Bone marrow (tissue), 2 donors: ENCODE results near the gene OS9.
"Not testable (repeated sequence)": the region's sequence is repeated elsewhere in the genome, so short reads cannot be mapped to it uniquely, and the experiment has no call there.

ENCODE experiments used
- DNase-seq, 2 donors: peaks; one replicate each; lab custom pipeline; 2025; lab: John Stamatoyannopoulos, UW

Gene OS9

DNA sequence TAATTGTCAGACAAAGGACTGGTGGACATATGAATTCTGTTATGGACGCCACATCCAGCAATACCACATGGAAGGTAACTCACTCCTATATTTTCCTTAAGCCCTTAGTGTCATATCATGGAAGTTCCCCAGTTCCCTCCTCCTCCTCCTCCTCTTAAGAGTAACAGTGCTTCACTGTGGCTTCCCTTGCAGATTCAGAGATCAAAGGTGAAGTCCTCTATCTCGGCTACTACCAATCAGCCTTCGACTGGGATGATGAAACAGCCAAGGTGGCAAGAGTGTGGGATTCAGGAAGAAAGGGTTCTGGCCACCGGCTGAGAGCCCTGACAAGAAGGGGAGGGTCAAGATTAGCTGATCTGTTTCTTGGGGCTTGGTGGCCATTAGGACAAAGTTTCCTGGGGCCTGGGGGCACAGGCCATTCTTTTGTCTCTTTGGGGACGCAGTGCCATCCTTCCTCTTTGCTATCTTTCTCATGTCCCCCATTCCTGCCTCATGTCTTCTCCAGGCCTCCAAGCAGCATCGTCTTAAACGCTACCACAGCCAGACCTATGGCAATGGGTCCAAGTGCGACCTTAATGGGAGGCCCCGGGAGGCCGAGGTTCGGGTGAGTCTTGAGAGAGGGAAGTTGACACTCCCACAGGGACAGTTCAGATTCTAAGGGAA is 2.0 kb downstream of the OS9 start:
- DNase-seq, result no peak

DNA sequence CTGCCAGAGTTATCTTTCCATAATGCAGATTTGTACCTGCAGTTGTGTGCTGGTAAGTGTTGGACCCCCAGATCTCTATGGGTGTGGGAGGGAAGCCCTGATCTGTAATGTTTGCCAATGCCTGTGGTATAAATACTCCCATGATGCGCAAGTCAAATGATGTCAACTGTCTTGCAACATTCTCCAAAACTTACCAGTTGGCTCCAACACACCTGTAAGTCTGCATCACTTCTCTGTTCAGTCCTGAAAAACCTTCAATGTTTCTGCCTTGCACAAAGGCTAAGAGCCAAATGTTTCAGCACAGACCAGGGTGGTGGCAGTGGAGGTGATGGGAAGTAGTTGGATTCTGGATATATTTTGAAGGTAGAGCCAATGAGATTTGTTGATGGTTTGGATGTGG is 3.1 kb downstream of the OS9 start:
- DNase-seq, result no peak

DNA sequence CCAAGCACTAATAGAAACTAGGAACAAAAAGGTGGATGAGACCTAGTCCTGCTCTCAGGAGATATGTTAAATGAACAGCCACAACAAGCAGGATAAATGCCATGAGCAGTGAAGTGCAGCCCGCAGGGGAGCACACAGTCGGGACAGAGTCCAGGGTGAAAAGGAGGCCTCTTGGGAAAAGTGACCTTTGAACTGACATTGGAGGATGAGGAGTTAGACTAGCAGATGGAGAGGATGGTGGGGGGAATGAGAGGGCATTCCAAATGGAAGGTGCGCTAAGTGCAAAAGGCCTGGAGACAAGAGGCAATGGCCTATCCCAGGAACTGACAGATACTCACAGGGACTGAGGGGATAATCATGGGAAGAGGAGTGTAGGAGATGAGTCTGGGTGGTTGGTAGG is 4.5 kb downstream of the OS9 start:
- no peak for DNase-seq

DNA sequence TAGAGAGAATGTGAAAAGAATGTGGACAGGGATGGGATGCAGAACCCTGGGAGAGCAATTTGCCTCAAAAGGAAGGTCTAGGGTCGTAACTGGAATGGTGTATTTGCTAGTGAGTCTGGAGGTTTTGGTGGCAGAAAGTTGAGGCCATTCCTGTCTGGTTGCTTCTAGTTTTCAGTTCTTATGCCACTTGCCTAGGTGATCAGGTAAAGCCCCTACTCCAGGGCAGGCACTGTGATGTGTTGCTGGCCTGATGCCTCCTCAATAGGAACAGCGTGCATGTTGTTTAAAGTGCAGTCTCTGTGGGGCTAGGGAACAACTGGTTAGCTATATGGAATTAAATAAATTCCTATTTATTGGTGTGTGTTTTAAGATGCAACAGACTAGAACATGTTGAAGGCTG is 6.4 kb downstream of the OS9 start:
- no peak for DNase-seq

DNA sequence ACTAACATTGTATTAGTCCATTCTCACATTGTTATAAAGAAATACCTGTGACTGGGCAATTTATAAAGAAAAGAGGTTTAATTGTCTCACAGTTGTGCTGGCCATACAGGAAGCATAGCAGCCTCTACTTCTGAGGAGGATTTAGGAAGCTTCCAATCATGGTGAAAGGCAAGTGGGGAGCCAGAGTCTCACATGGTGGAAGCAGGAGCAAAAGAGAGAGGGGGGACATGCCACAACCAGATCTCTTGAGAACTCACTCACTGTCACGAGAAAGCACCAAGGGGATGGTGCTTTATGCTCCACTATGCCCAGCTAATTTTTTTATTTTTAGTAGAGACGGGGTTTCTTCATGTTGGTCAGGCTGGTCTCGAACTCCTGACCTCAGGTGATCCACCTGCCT is 13.3 kb downstream of the OS9 start:
- DNase-seq, result no peak

DNA sequence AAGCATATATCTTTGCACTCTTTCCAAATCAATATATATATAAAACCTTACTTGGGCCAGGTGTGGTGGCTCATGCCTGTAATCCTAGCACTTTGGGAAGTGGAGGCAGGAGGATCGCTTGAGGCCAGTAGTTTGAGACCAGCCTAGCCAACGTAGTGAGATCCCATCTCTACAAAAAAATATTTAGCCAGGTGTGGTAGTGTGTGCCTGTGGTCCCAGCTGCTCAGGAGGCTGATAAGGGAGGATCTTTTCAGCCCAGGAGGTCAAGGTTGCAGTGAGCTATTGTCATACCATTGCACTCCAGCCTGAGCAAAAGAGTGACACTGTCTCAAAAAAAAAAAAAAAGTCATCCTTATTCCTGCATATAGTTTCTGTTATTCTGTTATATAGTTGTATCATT is 14.4 kb downstream of the OS9 start:
- DNase-seq, result no peak

DNA sequence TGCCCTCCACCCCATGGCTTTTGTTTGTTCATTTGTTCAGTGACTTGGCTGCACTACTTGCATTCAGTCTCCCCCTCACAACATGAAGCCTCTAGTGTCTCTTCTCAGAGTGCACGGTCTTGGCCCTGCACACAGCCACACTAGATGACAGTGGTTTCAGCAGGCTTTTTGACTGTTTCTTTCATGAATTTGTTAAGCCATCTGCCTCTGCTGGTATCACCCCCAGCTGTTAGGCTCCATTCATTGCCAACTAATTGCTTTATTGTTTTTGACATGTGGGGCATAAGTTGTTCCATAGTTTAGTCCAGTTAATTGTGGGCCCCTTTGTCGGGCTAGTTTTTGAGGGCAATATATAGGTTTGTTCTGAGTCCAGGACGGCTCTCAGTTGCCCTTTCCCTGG is 18.8 kb downstream of the OS9 start:
- no peak for DNase-seq

DNA sequence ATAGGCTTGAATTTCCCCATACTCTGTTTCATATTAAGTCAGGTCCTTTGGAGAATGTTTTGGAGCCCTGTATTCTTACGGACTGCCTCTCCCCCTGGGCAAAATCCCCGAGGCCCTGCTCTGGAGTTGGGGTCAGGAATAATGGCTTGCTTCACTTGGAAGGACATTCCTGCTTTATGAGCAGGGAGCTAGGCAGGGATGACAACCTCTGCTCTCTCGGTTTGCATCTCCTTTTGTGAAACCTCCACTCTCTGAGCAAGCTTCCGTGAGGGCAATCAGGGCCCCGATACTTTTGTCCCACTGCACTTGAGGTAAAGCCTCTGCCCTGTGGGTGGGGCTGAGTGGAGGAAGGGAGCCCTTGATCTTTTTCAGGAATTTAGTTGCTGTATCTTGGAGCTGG is 19.3 kb downstream of the OS9 start:
- no peak for DNase-seq

DNA sequence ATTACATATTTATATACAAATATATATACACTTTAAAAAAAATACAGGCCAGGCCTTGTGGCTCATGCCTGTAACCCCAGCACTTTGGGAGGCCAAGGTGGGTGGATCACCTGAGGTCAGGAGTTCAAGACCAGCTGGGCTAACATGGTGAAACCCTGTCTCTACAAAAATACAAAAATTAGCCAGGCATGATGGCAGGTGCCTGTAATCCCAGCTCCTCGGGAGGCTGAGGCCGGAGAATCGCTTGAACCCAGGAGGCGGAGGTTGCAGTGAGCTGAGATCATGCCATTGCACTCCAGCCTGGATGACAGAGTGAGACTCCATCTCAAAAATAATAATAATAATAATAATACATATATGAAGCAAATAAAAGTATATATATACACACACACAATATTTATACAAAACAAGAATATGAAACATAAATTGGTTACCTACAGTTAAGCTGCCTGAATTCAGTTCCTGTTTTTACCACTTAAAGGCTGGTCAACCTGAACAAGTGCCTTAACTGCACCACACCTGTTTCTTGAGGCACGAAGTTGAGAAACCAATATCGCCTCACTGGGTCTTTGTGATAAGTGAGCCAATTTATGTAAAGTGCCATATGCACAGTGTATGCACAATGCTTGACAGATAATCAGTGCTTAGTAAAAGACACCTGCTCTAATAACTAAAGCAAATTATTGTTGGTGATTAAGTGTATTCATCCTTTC is 21.3 kb downstream of the OS9 start:
- not testable (repeated sequence) for DNase-seq

DNA sequence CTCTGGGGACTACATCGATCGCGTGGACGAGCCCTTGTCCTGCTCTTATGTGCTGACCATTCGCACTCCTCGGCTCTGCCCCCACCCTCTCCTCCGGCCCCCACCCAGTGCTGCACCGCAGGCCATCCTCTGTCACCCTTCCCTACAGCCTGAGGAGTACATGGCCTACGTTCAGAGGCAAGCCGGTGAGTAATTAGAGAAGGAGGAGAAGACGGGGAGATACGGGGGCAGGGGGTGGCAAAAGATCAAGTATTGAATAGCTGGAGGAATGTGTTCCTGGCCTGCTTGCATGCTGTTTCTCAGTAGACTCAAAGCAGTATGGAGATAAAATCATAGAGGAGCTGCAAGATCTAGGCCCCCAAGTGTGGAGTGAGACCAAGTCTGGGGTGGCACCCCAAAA is 21.9 kb downstream of the OS9 start:
- no peak for DNase-seq

DNA sequence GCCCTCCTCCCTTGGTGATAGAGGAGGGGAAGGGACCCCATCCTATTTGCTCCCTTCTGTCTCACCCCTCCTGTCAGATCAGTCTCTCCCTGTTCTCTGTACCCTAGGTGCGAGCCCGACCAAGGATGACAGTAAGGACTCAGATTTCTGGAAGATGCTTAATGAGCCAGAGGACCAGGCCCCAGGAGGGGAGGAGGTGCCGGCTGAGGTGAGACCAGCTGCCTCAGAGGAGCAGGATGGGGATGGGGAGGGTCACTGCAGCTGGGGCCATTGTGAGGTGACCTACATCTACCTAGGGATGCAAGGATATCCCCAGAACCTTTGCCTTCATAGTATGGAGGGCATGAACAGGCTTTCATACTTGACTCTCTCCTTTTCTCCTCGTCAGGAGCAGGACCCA is 22.4 kb downstream of the OS9 start:
- DNase-seq, result no peak

DNA sequence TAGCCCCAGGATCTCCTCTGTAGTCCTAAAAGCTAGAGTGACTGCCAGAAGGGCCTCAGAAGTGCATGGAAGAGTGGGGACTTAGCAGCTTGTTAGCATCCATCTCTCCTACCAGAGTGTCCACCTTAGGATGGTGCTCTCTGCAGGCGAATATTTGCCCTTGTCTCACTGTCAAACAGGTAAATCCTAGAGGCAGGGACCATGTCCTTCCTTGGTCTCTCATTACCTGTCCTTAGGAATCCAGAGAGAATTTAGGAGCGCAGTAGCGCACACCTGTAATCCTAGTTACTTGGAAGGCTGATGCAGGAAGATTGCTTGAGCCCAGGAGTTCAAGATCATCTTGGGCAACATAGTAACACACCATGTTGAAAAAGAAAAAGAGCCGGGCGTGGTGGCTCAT is 23.2 kb downstream of the OS9 start:
- DNase-seq, result no peak

DNA sequence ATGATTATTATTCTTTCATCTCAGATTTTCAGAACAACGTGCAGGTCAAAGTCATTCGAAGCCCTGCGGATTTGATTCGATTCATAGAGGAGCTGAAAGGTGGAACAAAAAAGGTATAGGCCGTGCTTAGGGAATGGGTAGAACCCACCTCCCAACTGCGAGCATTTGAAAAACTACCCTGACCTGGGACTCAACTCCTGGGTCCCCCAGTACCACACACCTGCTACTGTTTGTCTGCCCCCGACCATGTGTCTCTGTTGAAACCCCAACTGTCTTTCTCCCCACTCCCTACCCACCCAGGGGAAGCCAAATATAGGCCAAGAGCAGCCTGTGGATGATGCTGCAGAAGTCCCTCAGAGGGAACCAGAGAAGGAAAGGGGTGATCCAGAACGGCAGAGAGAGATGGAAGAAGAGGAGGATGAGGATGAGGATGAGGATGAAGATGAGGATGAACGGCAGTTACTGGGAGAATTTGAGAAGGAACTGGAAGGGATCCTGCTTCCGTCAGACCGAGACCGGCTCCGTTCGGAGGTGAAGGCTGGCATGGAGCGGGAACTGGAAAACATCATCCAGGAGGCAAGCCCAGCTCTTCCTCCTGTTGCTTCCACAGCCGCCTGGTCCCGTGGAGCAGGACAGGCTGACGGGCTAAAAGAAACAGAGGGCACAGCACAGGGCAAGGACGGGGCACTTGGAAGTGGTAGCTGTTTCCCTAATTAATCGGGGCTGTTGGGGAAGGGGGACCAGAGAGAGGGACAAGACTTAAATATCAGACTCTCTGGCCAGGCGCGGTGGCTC is 24.1 kb downstream of the OS9 start:
- no peak for DNase-seq

DNA sequence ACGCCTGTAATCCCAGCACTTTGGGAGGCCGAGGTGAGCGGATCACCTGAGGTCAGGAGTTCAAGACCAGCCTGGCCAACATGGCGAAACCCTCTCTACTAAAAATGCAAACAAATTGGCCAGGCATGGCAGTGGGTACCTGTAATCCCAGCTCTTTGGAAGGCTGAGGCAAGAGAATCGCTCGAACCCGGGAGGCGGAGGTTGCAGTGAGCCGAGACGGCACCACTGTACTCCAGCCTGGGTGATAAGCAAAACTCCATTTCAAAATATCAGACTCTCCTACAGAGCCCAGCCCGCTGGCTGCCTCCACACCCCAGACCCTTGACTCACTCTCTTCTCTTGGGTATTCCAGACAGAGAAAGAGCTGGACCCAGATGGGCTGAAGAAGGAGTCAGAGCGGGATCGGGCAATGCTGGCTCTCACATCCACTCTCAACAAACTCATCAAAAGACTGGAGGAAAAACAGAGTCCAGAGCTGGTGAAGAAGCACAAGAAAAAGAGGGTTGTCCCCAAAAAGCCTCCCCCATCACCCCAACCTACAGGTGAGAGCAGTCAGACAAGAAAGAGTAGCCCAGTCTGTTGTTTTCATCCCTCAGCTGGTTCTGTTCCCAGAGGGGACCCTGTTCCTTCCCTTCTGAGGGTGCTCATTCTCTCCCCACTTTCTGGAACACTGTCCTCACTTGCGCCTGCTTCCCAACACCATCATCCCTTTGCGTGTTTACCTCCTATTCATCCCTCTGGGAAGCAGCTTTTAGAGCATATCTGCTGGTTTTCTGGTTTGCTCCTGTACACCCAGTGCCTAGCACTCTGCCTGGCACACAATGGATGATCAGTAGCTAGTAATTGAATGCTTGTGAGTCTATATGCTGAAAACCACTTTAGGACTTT is 25.0 kb downstream of the OS9 start:
- no peak for DNase-seq

DNA sequence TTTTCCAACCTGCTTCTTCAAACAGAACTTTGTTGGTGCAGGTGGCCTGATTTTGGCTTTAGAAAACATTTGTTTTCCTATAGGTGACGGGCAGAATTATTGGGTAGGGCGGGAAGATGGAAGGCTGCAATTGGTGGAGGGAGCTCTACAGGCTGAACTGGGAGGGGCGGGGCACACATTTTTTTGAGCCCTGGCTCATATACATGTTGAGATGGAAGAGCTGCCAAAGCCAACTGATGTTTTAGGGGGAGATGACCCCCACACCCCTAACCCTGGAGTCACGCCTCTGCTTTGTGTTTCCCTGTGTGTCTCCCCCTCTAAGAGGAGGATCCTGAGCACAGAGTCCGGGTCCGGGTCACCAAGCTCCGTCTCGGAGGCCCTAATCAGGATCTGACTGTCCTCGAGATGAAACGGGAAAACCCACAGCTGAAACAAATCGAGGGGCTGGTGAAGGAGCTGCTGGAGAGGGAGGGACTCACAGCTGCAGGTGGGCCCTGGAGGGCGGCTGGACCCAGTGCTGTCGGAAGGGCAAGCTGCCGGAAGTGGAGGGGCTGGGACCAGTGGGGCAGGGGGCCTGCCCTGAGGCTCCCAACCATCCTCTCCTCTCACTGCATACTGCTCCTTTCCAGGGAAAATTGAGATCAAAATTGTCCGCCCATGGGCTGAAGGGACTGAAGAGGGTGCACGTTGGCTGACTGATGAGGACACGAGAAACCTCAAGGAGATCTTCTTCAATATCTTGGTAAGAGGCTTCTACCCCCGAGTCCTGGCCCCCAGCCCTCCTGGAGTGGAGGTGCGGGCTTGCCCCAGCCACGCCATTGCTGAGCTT is 26.1 kb downstream of the OS9 start:
- DNase-seq, result no peak

DNA sequence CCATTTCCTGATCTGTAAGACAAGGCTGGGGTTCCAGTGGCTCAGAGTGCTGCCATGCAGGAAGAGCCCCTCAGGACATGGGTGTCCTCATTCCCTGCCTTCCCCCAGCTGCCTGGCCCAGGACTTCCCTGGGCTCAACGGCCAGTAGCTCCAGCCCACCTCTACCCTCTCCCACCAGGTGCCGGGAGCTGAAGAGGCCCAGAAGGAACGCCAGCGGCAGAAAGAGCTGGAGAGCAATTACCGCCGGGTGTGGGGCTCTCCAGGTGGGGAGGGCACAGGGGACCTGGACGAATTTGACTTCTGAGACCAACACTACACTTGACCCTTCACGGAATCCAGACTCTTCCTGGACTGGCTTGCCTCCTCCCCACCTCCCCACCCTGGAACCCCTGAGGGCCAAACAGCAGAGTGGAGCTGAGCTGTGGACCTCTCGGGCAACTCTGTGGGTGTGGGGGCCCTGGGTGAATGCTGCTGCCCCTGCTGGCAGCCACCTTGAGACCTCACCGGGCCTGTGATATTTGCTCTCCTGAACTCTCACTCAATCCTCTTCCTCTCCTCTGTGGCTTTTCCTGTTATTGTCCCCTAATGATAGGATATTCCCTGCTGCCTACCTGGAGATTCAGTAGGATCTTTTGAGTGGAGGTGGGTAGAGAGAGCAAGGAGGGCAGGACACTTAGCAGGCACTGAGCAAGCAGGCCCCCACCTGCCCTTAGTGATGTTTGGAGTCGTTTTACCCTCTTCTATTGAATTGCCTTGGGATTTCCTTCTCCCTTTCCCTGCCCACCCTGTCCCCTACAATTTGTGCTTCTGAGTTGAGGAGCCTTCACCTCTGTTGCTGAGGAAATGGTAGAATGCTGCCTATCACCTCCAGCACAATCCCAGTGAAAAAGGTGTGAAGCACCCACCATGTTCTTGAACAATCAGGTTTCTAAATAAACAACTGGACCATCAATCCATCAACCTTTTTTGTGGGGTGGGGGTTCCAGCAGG is 27.0 kb downstream of the OS9 start:
- DNase-seq, result no peak

DNA sequence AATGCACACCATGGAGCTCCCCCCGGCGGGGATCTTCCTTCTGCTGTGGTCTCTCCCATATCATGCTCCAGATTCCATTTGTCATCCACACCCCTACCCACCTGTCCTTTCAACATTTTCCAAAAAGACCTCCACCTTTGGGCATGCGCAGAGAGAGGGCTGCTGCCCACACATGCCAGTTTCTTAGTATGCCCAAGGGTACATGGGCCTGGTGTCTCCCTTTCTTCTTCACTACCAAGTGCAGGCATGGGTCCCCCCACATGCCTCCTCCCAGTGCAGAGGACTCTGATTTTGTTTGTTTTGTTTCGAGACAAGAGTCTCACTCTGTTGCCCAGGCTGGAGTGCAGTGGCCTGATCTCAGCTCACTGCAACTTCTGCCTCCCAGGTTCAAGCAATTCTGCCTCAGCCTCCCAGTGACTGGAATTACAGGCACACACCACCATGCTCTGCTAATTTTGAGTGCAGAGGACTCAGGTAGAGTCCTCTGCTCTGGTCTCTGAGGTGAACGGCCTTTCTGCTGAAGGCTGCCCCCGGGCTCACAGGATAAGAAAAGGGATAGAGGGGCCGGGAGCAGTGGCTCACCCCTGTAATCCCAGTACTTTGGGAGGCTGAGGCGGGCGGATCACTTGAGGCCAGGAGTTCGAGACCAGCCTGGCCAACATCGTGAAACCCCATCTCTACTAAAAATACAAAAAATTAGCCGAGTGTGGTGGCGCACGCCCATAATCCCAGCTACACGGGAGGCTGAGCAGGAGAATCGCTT is 28.1 kb downstream of the OS9 start:
- DNase-seq, result not testable (repeated sequence)

DNA sequence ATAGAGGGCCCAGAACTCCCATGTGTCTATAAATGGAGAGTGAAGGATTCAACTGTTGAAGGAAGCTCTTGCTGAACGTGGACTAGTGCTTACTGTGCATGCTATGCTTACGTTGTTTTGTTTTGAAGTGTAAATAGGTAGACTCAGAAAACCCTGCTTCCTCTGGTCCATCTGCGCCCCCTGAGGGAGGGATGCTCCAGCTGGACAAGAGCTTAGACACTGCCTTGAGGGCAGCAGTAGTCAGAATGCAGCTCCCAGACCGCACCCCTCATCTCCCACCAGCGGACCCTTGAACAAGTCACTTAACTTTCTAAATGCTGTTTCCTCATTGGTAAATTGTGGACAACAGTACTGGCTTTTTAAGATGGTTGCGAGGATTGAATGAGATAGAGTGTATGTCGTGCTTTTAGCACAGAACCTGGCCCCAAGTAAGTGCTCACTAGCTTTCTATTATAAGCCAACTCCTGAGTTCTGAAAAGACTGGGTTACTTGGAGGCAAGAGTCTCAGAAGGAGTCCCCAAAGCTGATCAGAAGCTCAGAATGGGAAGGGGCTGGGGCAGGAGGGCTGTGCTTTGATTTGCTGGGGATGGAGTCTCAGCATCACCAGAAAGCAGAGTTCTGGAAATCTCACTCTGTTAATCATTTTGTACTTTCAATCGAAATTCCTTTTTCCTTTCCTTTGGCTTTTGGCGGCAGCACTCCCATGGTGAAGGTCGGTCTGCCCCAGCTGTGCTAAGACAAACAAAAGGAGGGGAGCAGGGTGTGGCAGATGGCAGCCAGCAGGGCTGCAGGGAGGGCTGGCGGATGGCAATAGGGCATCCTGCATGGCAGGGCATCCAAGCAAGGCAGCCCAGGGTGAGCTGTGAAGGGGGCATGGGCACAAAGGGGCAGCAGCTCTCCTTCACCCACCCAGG is 29.0 kb downstream of the OS9 start:
- no peak for DNase-seq
